Hepatocyte (in vitro differentiated cells): ENCODE results near the gene CACHD1. TPM values are rescaled to one million over a fixed set of nuclear protein-coding genes. Genes with fewer than 3 reads are reported as not detected.
"Not testable (repeated sequence)": the region's sequence is repeated elsewhere in the genome, so short reads cannot be mapped to it uniquely, and the experiment has no call there.

Source experiments
- DNase-seq: peaks from one replicate; pipeline ENCODE4 v3.0.0-alpha.2; 2016; ENCODE audit warnings: low spot score
- H2AFZ ChIP-seq: fragments of 200-600 bp; sonication (generic); 2 replicates; pipeline ENCODE4 v1.6.0; 2016; ENCODE audit warnings: antibody characterized with exemption, mild to moderate bottlenecking
- H3K27ac ChIP-seq: fragments of 200-600 bp; sonication (generic); 2 replicates; pipeline ENCODE4 v1.5.1; 2016; ENCODE audit warnings: mild to moderate bottlenecking
- H3K27me3 ChIP-seq: fragments of 200-600 bp; sonication (generic); 2 replicates; pipeline ENCODE4 v1.6.1; 2016
- H3K36me3 ChIP-seq: fragments of 200-600 bp; sonication (generic); replicated peaks from 2 replicates; pipeline ENCODE4 v1.5.1; 2016; ENCODE audit warnings: low read depth; ENCODE audit not compliant: insufficient read depth
- H3K4me1 ChIP-seq: fragments of 200-600 bp; sonication (generic); 2 replicates; pipeline ENCODE4 v1.5.1; 2016; ENCODE audit warnings: mild to moderate bottlenecking, moderate library complexity; ENCODE audit not compliant: insufficient read depth
- H3K4me2 ChIP-seq: fragments of 200-600 bp; sonication (generic); 2 replicates; pipeline ENCODE4 v1.6.0; 2016
- H3K4me3 ChIP-seq: fragments of 200-600 bp; sonication (generic); 2 replicates; pipeline ENCODE4 v1.5.1; 2016; ENCODE audit warnings: mild to moderate bottlenecking
- H3K79me2 ChIP-seq: fragments of 200-600 bp; sonication (generic); 2 replicates; pipeline ENCODE4 v1.6.0; 2017; ENCODE audit warnings: mild to moderate bottlenecking
- H3K9me2 ChIP-seq: fragments of 200-600 bp; sonication (generic); replicated peaks from 2 replicates; pipeline ENCODE4 v1.6.0; 2017; ENCODE audit warnings: mild to moderate bottlenecking; ENCODE audit not compliant: insufficient read depth
- H3K9me3 ChIP-seq: fragments of 200-600 bp; sonication (generic); 2 replicates; pipeline ENCODE4 v1.5.1; 2016; ENCODE audit warnings: low read depth, mild to moderate bottlenecking
- H4K20me1 ChIP-seq: fragments of 200-600 bp; sonication (generic); 2 replicates; pipeline ENCODE4 v1.6.0; 2016; ENCODE audit warnings: mild to moderate bottlenecking; ENCODE audit not compliant: insufficient read depth, poor library complexity, severe bottlenecking
- EZH2 ChIP-seq: fragments of 200-600 bp; sonication (generic); IDR thresholded peaks from 2 replicates; pipeline ENCODE4 v1.6.1; 2016; ENCODE audit warnings: antibody characterized with exemption, mild to moderate bottlenecking, borderline replicate concordance
- EZH2phosphoT487 ChIP-seq: fragments of 200-600 bp; sonication (generic); IDR thresholded peaks from one replicate; pipeline ENCODE4 v1.6.1; 2018; ENCODE audit warnings: antibody characterized with exemption, mild to moderate bottlenecking, low read depth, moderate library complexity; ENCODE audit not compliant: unreplicated experiment, severe bottlenecking
- WGBS: methylation state at CpG from one replicate; pipeline ENCODE4 v1.1.6; 2016; ENCODE audit warnings: low lambda C conversion rate; ENCODE audit errors: missing lambda C conversion rate; 5-methylcytosine and 5-hydroxymethylcytosine counted together
- microRNA-seq: library from miRNA; unstranded; fragments of <30 nt; microRNA quantifications from one replicate; pipeline ENCODE4, GENCODE V29; 2017
- polyA plus RNA-seq: library from polyadenylated mRNA; unstranded; fragments of >200 nt; fragmentation: Nextera tagmentation; extraction: Ambion mirVana; gene quantifications from 2 replicates; pipeline ENCODE4 v1.2.1, GENCODE V29; 2016
- small RNA-seq: library from RNA; depleted of rRNA; stranded (forward); fragments of <200 nt; gene quantifications from one replicate; pipeline ENCODE3, GENCODE V24; 2014
- total RNA-seq: library from RNA; depleted of rRNA; stranded (reverse); fragments of >200 nt; gene quantifications from 2 replicates; pipeline ENCODE4 v1.2.3, GENCODE V29; 2014
- TF ChIP-seq, protein P1 (sequence below): fragments of 200-600 bp; sonication (generic); IDR thresholded peaks from 2 replicates; pipeline ENCODE4 v1.5.1; 2016; ENCODE audit warnings: antibody characterized with exemption, mild to moderate bottlenecking; ENCODE audit not compliant: poor library complexity

The CACHD1 gene
- total and polyA plus RNA-seq, 2 experiments from 2014 or later, result 23.8 to 39.7 TPM

GRCh38 chr1:64733581-64734286 is 263.8 kb downstream of the CACHD1 start:
- Histone ChIP-seq H3K9me3 (no peaks in the 10 kb centered on the region), H3K9me2 (no peaks in the 10 kb centered on the region), H3K79me2 (no peaks in the 10 kb centered on the region), H3K27ac (no peak overlapping the region), H3K27me3 (no peaks in the 10 kb centered on the region), H3K4me1 (peaks cover 3% of the 10 kb centered on the region), H4K20me1 (no peaks in the 10 kb centered on the region), H3K36me3 (no peaks in the 10 kb centered on the region), H2AFZ (no peak overlapping the region), H3K4me2 (no peak overlapping the region), H3K4me3 (no peak overlapping the region)
- DNase-seq, result no peak
- WGBS, result 66% methylated on average over 3 of the region's 3 CpGs
- TF ChIP-seq EZH2 (no peak), EZH2phosphoT487 (no peak)
- TF ChIP-seq, protein P1, sequence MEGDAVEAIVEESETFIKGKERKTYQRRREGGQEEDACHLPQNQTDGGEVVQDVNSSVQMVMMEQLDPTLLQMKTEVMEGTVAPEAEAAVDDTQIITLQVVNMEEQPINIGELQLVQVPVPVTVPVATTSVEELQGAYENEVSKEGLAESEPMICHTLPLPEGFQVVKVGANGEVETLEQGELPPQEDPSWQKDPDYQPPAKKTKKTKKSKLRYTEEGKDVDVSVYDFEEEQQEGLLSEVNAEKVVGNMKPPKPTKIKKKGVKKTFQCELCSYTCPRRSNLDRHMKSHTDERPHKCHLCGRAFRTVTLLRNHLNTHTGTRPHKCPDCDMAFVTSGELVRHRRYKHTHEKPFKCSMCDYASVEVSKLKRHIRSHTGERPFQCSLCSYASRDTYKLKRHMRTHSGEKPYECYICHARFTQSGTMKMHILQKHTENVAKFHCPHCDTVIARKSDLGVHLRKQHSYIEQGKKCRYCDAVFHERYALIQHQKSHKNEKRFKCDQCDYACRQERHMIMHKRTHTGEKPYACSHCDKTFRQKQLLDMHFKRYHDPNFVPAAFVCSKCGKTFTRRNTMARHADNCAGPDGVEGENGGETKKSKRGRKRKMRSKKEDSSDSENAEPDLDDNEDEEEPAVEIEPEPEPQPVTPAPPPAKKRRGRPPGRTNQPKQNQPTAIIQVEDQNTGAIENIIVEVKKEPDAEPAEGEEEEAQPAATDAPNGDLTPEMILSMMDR, result no peak

DNA sequence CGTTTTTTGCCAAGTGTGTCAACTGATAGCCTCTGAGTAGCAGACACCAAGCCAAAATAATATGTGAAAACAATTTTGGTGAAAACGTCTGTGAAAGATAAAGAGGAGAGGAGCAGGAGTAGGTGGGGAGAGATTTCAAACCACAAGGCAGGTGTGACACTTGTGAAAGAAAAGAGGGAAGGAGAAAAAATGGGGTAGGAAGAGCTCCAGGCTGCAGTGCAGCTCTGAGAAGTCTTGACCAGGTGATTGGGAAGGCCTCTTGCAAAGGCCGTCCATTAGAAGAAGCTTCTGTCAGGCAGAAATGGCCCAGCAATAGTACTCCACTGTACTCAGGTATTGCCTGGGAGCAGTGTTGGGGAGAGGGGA is 264.3 kb downstream of the CACHD1 start:
- H3K27ac ChIP-seq, result no peak overlapping the region
- H3K4me3 ChIP-seq, result no peak overlapping the region
- H2AFZ ChIP-seq, result no peak overlapping the region
- H3K27me3 ChIP-seq, result no peaks in the 10 kb centered on the region
- H3K36me3 ChIP-seq, result no peaks in the 10 kb centered on the region
- no peaks in the 10 kb centered on the region for H4K20me1 ChIP-seq
- WGBS, result 53% methylated on average over 3 of the region's 3 CpGs
- H3K79me2 ChIP-seq, result no peaks in the 10 kb centered on the region
- no peak for DNase-seq
- TF ChIP-seq, protein P1, result no peak
- no peak for TF ChIP-seq EZH2
- TF ChIP-seq EZH2phosphoT487, result no peak
- no peaks in the 10 kb centered on the region for H3K9me3 ChIP-seq
- H3K4me2 ChIP-seq, result no peak overlapping the region
- no peaks in the 10 kb centered on the region for H3K9me2 ChIP-seq
- H3K4me1 ChIP-seq, result peaks cover 3% of the 10 kb centered on the region

DNA sequence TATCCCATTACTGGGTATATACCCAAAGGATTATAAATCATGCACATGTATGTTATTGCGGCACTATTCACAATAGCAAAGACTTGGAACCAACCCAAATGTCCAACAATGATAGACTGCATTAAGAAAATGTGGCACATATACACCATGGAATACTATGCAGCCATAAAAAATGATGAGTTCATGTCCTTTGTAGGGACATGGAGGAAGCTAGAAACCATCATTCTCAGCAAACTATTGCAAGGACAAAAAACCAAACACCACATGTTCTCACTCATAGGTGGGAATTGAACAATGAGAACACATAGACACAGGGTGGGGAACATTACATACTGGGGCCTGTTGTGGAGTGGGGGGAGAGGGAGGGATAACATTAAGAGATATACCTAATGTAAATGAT is 270.8 kb downstream of the CACHD1 start:
- not testable (repeated sequence) for H3K79me2 ChIP-seq, H3K4me2 ChIP-seq, H3K36me3 ChIP-seq, H4K20me1 ChIP-seq, DNase-seq, H3K27ac ChIP-seq, H3K9me3 ChIP-seq, H3K4me1 ChIP-seq, H2AFZ ChIP-seq, H3K4me3 ChIP-seq, H3K9me2 ChIP-seq, H3K27me3 ChIP-seq
- WGBS, result 91% methylated on average over 1 of the region's 1 CpG

Small RNA genes within 50 kb of the gene (microRNA-seq; reads per million reads assigned to microRNA genes)
- not detected for gene MIR4794

Small RNA genes within 50 kb of the gene (small RNA-seq; reads per million reads assigned to genes)
- gene MIR4794, result not detected
